ENCODE data around the gene MED13L. TPM values are rescaled to one million over a fixed set of nuclear protein-coding genes. Genes with fewer than 3 reads are reported as not detected.

MED13L gene
- total RNA-seq, 3 donors from 2014 or later, result 248 to 387 (median 279) TPM

DNA sequence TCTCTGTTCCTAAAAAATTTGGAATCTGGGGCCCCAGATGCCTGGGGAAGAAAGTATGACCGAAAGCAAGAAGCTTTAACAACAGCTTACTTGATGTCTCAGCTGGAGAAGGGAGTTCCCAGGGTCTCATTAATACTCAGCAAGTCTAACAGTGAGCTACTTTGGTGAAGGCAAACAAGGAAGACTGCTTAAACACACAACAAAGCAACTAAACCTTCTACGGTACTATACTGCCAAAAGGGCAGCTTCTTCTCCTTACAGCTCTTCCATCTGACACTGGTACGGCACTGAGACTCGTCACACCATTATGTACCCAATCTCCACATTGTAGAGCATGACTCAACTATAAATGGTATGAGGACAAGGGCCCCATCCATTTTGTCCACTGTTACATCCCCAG, 213.0 kb downstream of the MED13L start:
- intact Hi-C loops (cut with DNase I; ENCODE audit: low total_unique reads), result no loop called here
- Histone ChIP-seq H3K27ac (no peak overlapping the region), H3K4me1 (no peaks in the 10 kb centered on the region)

GRCh38 chr12:116062698-116063097, 214.8 kb downstream of the MED13L start:
- no peak for TF ChIP-seq POLR2AphosphoS5 (IDR thresholded peaks at IDR 0.05)
- TF ChIP-seq CTCF (IDR thresholded peaks at IDR 0.05), result no peak
- TF ChIP-seq POLR2A (IDR thresholded peaks at IDR 0.05), result no peak
- no peaks in the 10 kb centered on the region for H3K4me1 ChIP-seq

More for the DNA sequence above, 213.0 kb downstream of the MED13L start:
- Histone ChIP-seq H3K4me3 (no peak overlapping the region), H3K36me3 (no peaks in the 10 kb centered on the region), H3K9me3 (no peaks in the 10 kb centered on the region), H3K27me3 (no peaks in the 10 kb centered on the region)
- no peak for DNase-seq (ENCODE audit: low spot score in 2 of 2)
- TF ChIP-seq POLR2AphosphoS5 (IDR thresholded peaks at IDR 0.05), result no peak
- TF ChIP-seq CTCF (IDR thresholded peaks at IDR 0.05), result no peak
- no peak for TF ChIP-seq POLR2A (IDR thresholded peaks at IDR 0.05)

DNA sequence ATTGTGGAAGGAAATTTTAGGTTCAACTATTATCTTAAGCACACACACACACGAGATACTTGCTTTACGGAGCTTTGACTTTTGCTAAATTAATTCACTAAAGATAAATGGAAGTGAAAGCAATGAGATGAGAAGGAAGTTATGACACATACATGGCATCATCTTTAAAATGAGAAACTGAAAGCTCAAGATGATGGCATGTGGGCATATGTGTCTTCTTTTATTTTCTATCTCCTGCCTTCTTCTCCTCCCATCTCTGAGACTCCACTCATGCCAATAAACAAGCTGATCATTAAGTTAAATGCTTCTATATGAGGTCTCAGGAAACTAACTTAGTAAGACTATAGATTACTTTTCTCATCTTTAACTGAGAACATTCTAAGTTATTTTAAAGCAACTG, 216.7 kb downstream of the MED13L start:
- Histone ChIP-seq H3K4me3 (no peak overlapping the region), H3K27me3 (no peaks in the 10 kb centered on the region), H3K9me3 (no peaks in the 10 kb centered on the region), H3K4me1 (no peaks in the 10 kb centered on the region), H3K36me3 (no peaks in the 10 kb centered on the region), H3K27ac (no peak overlapping the region)
- TF ChIP-seq POLR2AphosphoS5 (IDR thresholded peaks at IDR 0.05) (no peak), POLR2A (IDR thresholded peaks at IDR 0.05) (no peak), CTCF (IDR thresholded peaks at IDR 0.05) (no peak)
- DNase-seq (ENCODE audit: low spot score in 2 of 2), result no peak
- intact Hi-C loops (cut with DNase I; ENCODE audit: low total_unique reads), result no loop called here

More at GRCh38 chr12:116062698-116063097, 214.8 kb downstream of the MED13L start:
- Histone ChIP-seq H3K27me3 (no peaks in the 10 kb centered on the region), H3K4me3 (no peak overlapping the region), H3K36me3 (no peaks in the 10 kb centered on the region), H3K9me3 (no peaks in the 10 kb centered on the region), H3K27ac (no peak overlapping the region)
- DNase-seq (ENCODE audit: low spot score in 2 of 2), result no peak
- intact Hi-C loops (cut with DNase I; ENCODE audit: low total_unique reads), result no loop called here

- Histone ChIP-seq H3K27me3 (no peaks in the 10 kb centered on the region), H3K4me1 (no peaks in the 10 kb centered on the region), H3K4me3 (no peak overlapping the region), H3K36me3 (no peaks in the 10 kb centered on the region), H3K27ac (no peak overlapping the region), H3K9me3 (no peaks in the 10 kb centered on the region)
- TF ChIP-seq CTCF (IDR thresholded peaks at IDR 0.05) (no peak), POLR2AphosphoS5 (IDR thresholded peaks at IDR 0.05) (no peak), POLR2A (IDR thresholded peaks at IDR 0.05) (no peak)
- intact Hi-C loops (cut with DNase I; ENCODE audit: low total_unique reads), result no loop called here
- DNase-seq (ENCODE audit: low spot score in 2 of 2), result no peak
Measured at GRCh38 chr12:116059904-116060303, 217.6 kb downstream of the MED13L start.

- Histone ChIP-seq H3K4me1 (peaks cover 1 to 5% of the 10 kb centered on the region in 2 donors), H3K36me3 (no peaks in the 10 kb centered on the region), H3K4me3 (no peak overlapping the region), H3K9me3 (no peaks in the 10 kb centered on the region), H3K27me3 (no peaks in the 10 kb centered on the region), H3K27ac (no peak overlapping the region)
- intact Hi-C loops (cut with DNase I; ENCODE audit: low total_unique reads), result no loop called here
- DNase-seq (ENCODE audit: low spot score in 2 of 2), result no peak
- no peak for TF ChIP-seq POLR2AphosphoS5 (IDR thresholded peaks at IDR 0.05)
- TF ChIP-seq CTCF (IDR thresholded peaks at IDR 0.05), result no peak
- no peak for TF ChIP-seq POLR2A (IDR thresholded peaks at IDR 0.05)
Measured at GRCh38 chr12:116058574-116058973, 218.9 kb downstream of the MED13L start.

All from breast epithelium (tissue), 4 donors.